B cell (primary cell): ENCODE results near the gene UPK3BL2.
"Not testable (repeated sequence)": the region's sequence is repeated elsewhere in the genome, so short reads cannot be mapped to it uniquely, and the experiment has no call there.

ENCODE experiments used
- EZH2 ChIP-seq: IDR thresholded peaks from 2 replicates; pipeline ENCODE4 v1.6.1; 2012; ENCODE audit warnings: borderline replicate concordance, low read depth, mild to moderate bottlenecking, moderate library complexity, low read length; ENCODE audit not compliant: insufficient read depth, poor library complexity, severe bottlenecking
- TF ChIP-seq, protein P1 (sequence below): fragments of 200-600 bp; IDR thresholded peaks from one replicate; pipeline ENCODE4 v1.8.0; 2022; ENCODE audit warnings: antibody characterized with exemption, mild to moderate bottlenecking

DNA sequence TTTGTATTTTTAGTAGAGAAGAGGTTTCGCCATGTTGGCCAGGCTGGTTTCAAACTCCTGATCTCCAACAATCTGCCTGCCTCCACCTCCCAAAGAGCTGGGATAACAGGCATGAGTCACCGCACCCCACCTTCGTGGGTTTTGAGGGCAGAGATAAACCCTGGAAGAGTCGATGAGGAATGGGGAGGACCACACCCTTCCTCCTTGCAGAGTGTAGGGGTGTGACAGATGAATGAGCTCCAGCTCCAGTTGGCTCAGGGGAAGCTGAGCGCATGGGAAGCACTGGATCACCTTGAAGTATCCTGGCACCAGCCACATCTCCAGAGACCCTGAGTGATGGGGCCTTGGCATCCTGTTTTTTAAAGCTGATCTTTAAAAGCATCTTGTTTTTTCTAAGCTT lies 40.0 kb upstream of the UPK3BL2 start:
- TF ChIP-seq, protein P1, sequence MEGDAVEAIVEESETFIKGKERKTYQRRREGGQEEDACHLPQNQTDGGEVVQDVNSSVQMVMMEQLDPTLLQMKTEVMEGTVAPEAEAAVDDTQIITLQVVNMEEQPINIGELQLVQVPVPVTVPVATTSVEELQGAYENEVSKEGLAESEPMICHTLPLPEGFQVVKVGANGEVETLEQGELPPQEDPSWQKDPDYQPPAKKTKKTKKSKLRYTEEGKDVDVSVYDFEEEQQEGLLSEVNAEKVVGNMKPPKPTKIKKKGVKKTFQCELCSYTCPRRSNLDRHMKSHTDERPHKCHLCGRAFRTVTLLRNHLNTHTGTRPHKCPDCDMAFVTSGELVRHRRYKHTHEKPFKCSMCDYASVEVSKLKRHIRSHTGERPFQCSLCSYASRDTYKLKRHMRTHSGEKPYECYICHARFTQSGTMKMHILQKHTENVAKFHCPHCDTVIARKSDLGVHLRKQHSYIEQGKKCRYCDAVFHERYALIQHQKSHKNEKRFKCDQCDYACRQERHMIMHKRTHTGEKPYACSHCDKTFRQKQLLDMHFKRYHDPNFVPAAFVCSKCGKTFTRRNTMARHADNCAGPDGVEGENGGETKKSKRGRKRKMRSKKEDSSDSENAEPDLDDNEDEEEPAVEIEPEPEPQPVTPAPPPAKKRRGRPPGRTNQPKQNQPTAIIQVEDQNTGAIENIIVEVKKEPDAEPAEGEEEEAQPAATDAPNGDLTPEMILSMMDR: not testable (repeated sequence)
- not testable (repeated sequence) for TF ChIP-seq EZH2
